Keratinocyte (primary cell): Measurements from ENCODE around the gene NME9.

Experiments
- CTCF ChIP-seq, 3 experiments: IDR thresholded peaks in 1 of 3; conservative IDR thresholded peaks in 1 of 3; optimal IDR thresholded peaks in 1 of 3; 2 replicates in 2 of 3; 3 replicates in 1 of 3; pipeline versions ENCODE3 to v1.5.1; 2011; ENCODE audit warnings: low read length in 3 of 3, mild to moderate bottlenecking in 3 of 3, moderate library complexity in 2 of 3, control low read depth in 1 of 3, inconsistent platforms in 1 of 3; ENCODE audit not compliant: insufficient read depth in 2 of 3; ENCODE audit errors: extremely low read depth in 1 of 3
- EZH2 ChIP-seq: IDR thresholded peaks from one replicate; pipeline ENCODE4 v1.6.1; 2012; ENCODE audit warnings: inconsistent platforms, mild to moderate bottlenecking, low read length, moderate library complexity

GRCh38 chr3:138348754-138349739 lies 19.4 kb upstream of the NME9 start:
- TF ChIP-seq CTCF (optimal IDR thresholded peaks at IDR 0.05 in 1 of 3, IDR thresholded peaks at IDR 0.05 in 1 of 3, conservative IDR thresholded peaks at IDR 0.05 in 1 of 3; ENCODE audit: extremely low read depth in 1 of 3, insufficient read depth in 2 of 3, low read length in 3 of 3): no peak
- TF ChIP-seq EZH2: no peak
